ENCODE results near the gene HES7.

HES7 gene

DNA sequence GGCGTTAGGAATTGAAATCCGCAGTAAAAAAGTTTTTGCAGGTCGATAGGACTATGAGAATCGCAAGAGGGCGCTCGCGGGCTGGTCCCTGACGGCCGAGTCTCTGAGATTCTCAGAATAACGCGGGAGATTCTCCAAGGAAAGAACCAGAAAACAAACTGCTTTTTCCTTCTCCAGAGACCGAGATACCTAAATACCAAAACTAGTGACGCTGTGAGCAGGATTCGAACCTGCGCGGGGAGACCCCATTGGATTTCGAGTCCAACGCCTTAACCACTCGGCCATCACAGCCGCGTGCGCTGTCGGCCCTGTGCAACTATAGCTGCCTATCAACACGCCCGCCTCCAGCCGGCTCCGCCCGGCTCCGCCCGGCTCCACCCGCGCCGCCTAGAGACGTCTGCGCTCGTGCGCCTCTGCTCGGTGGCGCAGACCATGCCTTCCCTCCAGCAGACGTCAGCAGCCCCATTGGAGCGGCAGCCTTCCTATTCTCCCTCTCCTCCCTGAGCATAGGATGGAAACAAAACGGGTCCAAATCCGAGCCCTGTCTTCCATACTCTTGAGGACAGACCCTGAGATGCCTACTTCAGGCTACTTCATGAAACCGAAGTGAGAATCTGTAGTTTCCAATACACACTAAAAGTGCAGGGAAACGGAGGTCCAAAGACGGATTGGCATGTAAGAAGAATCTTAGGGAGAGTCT lies 14.9 kb upstream of the HES7 start:
- Histone ChIP-seq H2BK120ac (ENCODE audit: low read depth, low read length) (no peak overlapping the region), H3K23ac (ENCODE audit: low read length) (no peak overlapping the region), H3K9ac (ENCODE audit: low read length) (peak overlapping the region; percentile 82), H3K36me3 (ENCODE audit: control insufficient read depth, insufficient read depth, low read length) (peaks cover 1% of the 10 kb centered on the region), H3K79me2 (ENCODE audit: control insufficient read depth, insufficient read depth, low read length) (no peaks in the 10 kb centered on the region), H3K4me3 (ENCODE audit: low read length) (peak overlapping the region; percentile 81), H4K5ac (ENCODE audit: low read length) (no peak overlapping the region), H3K4ac (ENCODE audit: low read depth, low read length) (no peak overlapping the region), H3K27ac (ENCODE audit: low read depth, low read length) (no peak overlapping the region), H2AK5ac (ENCODE audit: low read length) (no peak overlapping the region), H3K56ac (ENCODE audit: low read length) (peak overlapping the region; percentile 88), H2BK5ac (ENCODE audit: low read length) (no peak overlapping the region), H3K79me1 (ENCODE audit: low read length) (no peaks in the 10 kb centered on the region), H3K27me3 (ENCODE audit: insufficient read depth, low read length, poor library complexity) (peaks cover 2% of the 10 kb centered on the region), H3K4me1 (ENCODE audit: control insufficient read depth, low read depth, low read length) (peaks cover 3% of the 10 kb centered on the region), H3K4me2 (ENCODE audit: low read length) (peak overlapping the region; percentile 98), H2BK15ac (replicated peaks; ENCODE audit: low read depth) (no peak overlapping the region), H4K8ac (ENCODE audit: low read depth, low read length) (no peak overlapping the region), H3K18ac (ENCODE audit: low read length) (no peak overlapping the region)
- peak; percentile 99 for DNase-seq
- WGBS (ENCODE audit: extremely low coverage, insufficient coverage, low lambda C conversion rate), result no CpG with 5 or more reads among the region's 46 CpGs

DNA sequence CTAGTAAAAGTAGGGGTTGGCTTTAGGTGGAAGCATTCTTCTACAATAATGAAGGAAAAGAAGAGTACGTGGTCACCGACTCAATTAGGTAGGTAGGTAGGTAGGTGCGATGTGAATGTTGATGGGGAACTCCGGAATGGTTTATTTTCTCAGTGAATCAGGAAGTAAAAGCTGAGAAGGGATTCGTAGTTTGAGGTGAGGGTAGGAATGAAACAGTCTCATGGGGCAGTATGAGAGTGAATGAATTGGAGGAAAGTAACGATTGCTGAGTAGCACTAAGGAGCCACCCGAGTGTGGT lies 14.4 kb upstream of the HES7 start:
- H3K27ac ChIP-seq (ENCODE audit: low read depth, low read length), result no peak overlapping the region
- no peak overlapping the region for H2BK5ac ChIP-seq (ENCODE audit: low read length)
- H3K79me1 ChIP-seq (ENCODE audit: low read length), result no peaks in the 10 kb centered on the region
- no peak overlapping the region for H2BK120ac ChIP-seq (ENCODE audit: low read depth, low read length)
- H3K4me3 ChIP-seq (ENCODE audit: low read length), result peak overlapping the region; percentile 1
- H2AK5ac ChIP-seq (ENCODE audit: low read length), result no peak overlapping the region
- WGBS (ENCODE audit: extremely low coverage, insufficient coverage, low lambda C conversion rate), result no CpG with 5 or more reads among the region's 7 CpGs
- no peak overlapping the region for H3K4ac ChIP-seq (ENCODE audit: low read depth, low read length)
- H3K4me1 ChIP-seq (ENCODE audit: control insufficient read depth, low read depth, low read length), result peaks cover 3% of the 10 kb centered on the region
- no peak overlapping the region for H4K5ac ChIP-seq (ENCODE audit: low read length)
- H3K56ac ChIP-seq (ENCODE audit: low read length), result peak overlapping the region; percentile 3
- H3K36me3 ChIP-seq (ENCODE audit: control insufficient read depth, insufficient read depth, low read length), result peaks cover 1% of the 10 kb centered on the region
- H3K27me3 ChIP-seq (ENCODE audit: insufficient read depth, low read length, poor library complexity), result peaks cover 2% of the 10 kb centered on the region
- peak overlapping the region; percentile 35 for H3K9ac ChIP-seq (ENCODE audit: low read length)
- no peak overlapping the region for H3K23ac ChIP-seq (ENCODE audit: low read length)
- no peak for DNase-seq
- no peaks in the 10 kb centered on the region for H3K79me2 ChIP-seq (ENCODE audit: control insufficient read depth, insufficient read depth, low read length)
- no peak overlapping the region for H2BK15ac ChIP-seq (replicated peaks; ENCODE audit: low read depth)
- H3K4me2 ChIP-seq (ENCODE audit: low read length), result peak overlapping the region; percentile 12
- H4K8ac ChIP-seq (ENCODE audit: low read depth, low read length), result no peak overlapping the region
- no peak overlapping the region for H3K18ac ChIP-seq (ENCODE audit: low read length)

DNA sequence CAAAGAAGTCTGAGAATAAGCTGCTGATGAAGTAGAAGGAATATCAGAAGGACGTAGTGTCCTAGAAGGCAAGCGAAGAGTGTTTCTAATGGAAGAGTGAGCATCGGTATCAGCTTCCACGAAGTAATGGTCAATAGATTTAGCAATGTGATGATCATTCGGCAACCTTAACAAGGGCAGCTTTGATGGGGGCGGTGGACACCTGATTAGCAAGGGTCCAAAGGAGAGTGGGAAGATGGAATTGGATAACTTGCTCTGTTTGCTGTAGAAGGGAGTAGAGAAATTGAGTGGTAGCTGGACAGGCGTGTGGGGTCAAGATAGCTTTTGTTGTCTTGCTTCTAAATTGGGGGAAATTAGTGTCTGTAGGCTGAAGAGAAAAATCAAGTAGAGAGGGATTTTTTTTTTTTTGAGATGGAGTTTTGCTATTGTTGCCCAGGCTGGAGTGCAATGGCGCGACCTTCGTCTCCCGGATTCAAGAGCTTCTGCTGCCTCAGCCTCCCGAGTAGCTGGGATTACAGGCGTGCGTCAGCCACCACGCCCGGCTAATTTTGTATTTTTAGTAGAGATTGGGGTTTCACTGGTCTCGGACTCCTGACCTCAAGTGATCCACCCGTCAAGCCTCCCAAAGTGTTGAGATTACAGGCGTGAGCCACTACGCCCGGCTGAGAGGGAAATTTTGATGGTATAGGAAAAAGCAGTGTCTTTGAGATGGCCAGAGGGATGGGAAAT lies 13.9 kb upstream of the HES7 start:
- no peaks in the 10 kb centered on the region for H3K79me2 ChIP-seq (ENCODE audit: control insufficient read depth, insufficient read depth, low read length)
- no peak overlapping the region for H2AK5ac ChIP-seq (ENCODE audit: low read length)
- no peak overlapping the region for H3K23ac ChIP-seq (ENCODE audit: low read length)
- no peak overlapping the region for H4K8ac ChIP-seq (ENCODE audit: low read depth, low read length)
- peak overlapping the region; percentile 36 for H3K4me2 ChIP-seq (ENCODE audit: low read length)
- H3K56ac ChIP-seq (ENCODE audit: low read length), result peak overlapping the region; percentile 3
- H3K27me3 ChIP-seq (ENCODE audit: insufficient read depth, low read length, poor library complexity), result peaks cover 2% of the 10 kb centered on the region
- H2BK15ac ChIP-seq (replicated peaks; ENCODE audit: low read depth), result no peak overlapping the region
- H3K27ac ChIP-seq (ENCODE audit: low read depth, low read length), result no peak overlapping the region
- H3K4ac ChIP-seq (ENCODE audit: low read depth, low read length), result no peak overlapping the region
- H4K5ac ChIP-seq (ENCODE audit: low read length), result no peak overlapping the region
- peaks cover under 1% of the 10 kb centered on the region for H3K36me3 ChIP-seq (ENCODE audit: control insufficient read depth, insufficient read depth, low read length)
- no peaks in the 10 kb centered on the region for H3K79me1 ChIP-seq (ENCODE audit: low read length)
- no peak overlapping the region for H2BK120ac ChIP-seq (ENCODE audit: low read depth, low read length)
- H3K9ac ChIP-seq (ENCODE audit: low read length), result peak overlapping the region; percentile 35
- no peak for DNase-seq
- no CpG with 5 or more reads among the region's 21 CpGs for WGBS (ENCODE audit: extremely low coverage, insufficient coverage, low lambda C conversion rate)
- no peak overlapping the region for H2BK5ac ChIP-seq (ENCODE audit: low read length)
- no peak overlapping the region for H3K18ac ChIP-seq (ENCODE audit: low read length)
- peak overlapping the region; percentile 1 for H3K4me3 ChIP-seq (ENCODE audit: low read length)
- peaks cover 3% of the 10 kb centered on the region for H3K4me1 ChIP-seq (ENCODE audit: control insufficient read depth, low read depth, low read length)

DNA sequence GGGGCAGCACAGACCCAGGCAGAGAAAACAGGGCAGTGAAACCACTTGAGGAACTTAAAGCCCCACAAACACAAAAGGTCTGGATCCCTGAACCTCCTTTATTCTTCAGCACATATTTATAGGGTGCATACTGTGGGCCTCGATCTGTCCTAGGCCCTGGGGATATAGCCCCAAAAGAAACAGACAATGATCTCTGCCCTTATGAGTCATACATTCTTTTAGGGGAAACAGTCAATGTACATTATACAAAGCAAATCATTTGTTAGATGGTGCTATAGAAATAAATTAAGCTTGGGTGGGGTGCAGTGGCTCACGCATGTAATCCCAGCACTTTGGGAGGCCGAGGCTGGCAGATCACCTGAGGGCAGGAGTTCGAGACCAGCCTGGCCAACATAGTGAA lies 10.0 kb upstream of the HES7 start:
- H3K36me3 ChIP-seq (ENCODE audit: control insufficient read depth, insufficient read depth, low read length), result no peaks in the 10 kb centered on the region

DNA sequence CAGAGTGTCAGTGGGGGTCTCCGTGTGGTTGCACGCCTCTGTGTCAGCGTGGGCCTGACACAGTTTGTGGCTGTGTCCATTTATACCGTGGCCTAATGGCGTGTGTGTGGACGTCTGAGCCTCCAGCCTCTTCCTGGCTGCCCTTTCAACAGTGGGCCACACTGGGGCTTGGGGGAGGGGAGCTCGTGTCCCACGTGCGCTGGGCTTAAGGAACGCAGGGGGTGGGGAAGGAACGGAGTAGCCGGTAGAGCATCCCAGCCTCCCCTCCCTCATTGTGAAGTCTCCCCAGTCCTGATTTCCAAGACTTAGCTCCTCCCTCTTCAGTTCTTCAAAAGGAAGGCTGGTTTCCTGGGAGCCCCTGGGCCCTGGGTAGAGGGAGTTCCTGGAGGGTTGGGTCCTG lies 9.5 kb upstream of the HES7 start:
- H3K23ac ChIP-seq (ENCODE audit: low read length), result no peak overlapping the region
- no peak overlapping the region for H3K4me2 ChIP-seq (ENCODE audit: low read length)
- H3K56ac ChIP-seq (ENCODE audit: low read length), result peak overlapping the region; percentile 25
- H3K79me2 ChIP-seq (ENCODE audit: control insufficient read depth, insufficient read depth, low read length), result no peaks in the 10 kb centered on the region
- H3K36me3 ChIP-seq (ENCODE audit: control insufficient read depth, insufficient read depth, low read length), result no peaks in the 10 kb centered on the region
- H2BK5ac ChIP-seq (ENCODE audit: low read length), result no peak overlapping the region
- H3K9ac ChIP-seq (ENCODE audit: low read length), result no peak overlapping the region
- no peak overlapping the region for H3K4ac ChIP-seq (ENCODE audit: low read depth, low read length)
- no peak overlapping the region for H2AK5ac ChIP-seq (ENCODE audit: low read length)
- no peaks in the 10 kb centered on the region for H3K79me1 ChIP-seq (ENCODE audit: low read length)
- no CpG with 5 or more reads among the region's 12 CpGs for WGBS (ENCODE audit: extremely low coverage, insufficient coverage, low lambda C conversion rate)
- no peak overlapping the region for H4K8ac ChIP-seq (ENCODE audit: low read depth, low read length)
- no peak overlapping the region for H3K27ac ChIP-seq (ENCODE audit: low read depth, low read length)
- H2BK120ac ChIP-seq (ENCODE audit: low read depth, low read length), result no peak overlapping the region
- no peak overlapping the region for H3K4me3 ChIP-seq (ENCODE audit: low read length)
- H3K4me1 ChIP-seq (ENCODE audit: control insufficient read depth, low read depth, low read length), result peaks cover 3% of the 10 kb centered on the region
- DNase-seq, result peak; percentile 78
- H3K18ac ChIP-seq (ENCODE audit: low read length), result no peak overlapping the region
- no peak overlapping the region for H2BK15ac ChIP-seq (replicated peaks; ENCODE audit: low read depth)
- no peak overlapping the region for H4K5ac ChIP-seq (ENCODE audit: low read length)
- H3K27me3 ChIP-seq (ENCODE audit: insufficient read depth, low read length, poor library complexity), result peaks cover 4% of the 10 kb centered on the region

More for the DNA sequence above, 10.0 kb upstream of the HES7 start:
- no peak overlapping the region for H2BK120ac ChIP-seq (ENCODE audit: low read depth, low read length)
- no peak overlapping the region for H2BK5ac ChIP-seq (ENCODE audit: low read length)
- no peak overlapping the region for H3K4ac ChIP-seq (ENCODE audit: low read depth, low read length)
- H3K23ac ChIP-seq (ENCODE audit: low read length), result no peak overlapping the region
- H3K27me3 ChIP-seq (ENCODE audit: insufficient read depth, low read length, poor library complexity), result peaks cover 2% of the 10 kb centered on the region
- H3K79me2 ChIP-seq (ENCODE audit: control insufficient read depth, insufficient read depth, low read length), result no peaks in the 10 kb centered on the region
- H3K79me1 ChIP-seq (ENCODE audit: low read length), result no peaks in the 10 kb centered on the region
- DNase-seq, result no peak
- peaks cover 3% of the 10 kb centered on the region for H3K4me1 ChIP-seq (ENCODE audit: control insufficient read depth, low read depth, low read length)
- no peak overlapping the region for H2BK15ac ChIP-seq (replicated peaks; ENCODE audit: low read depth)
- H2AK5ac ChIP-seq (ENCODE audit: low read length), result no peak overlapping the region
- no peak overlapping the region for H3K9ac ChIP-seq (ENCODE audit: low read length)
- WGBS (ENCODE audit: extremely low coverage, insufficient coverage, low lambda C conversion rate), result no CpG with 5 or more reads among the region's 4 CpGs
- no peak overlapping the region for H4K8ac ChIP-seq (ENCODE audit: low read depth, low read length)
- no peak overlapping the region for H3K18ac ChIP-seq (ENCODE audit: low read length)
- H4K5ac ChIP-seq (ENCODE audit: low read length), result no peak overlapping the region
- H3K4me2 ChIP-seq (ENCODE audit: low read length), result no peak overlapping the region
- H3K4me3 ChIP-seq (ENCODE audit: low read length), result no peak overlapping the region
- no peak overlapping the region for H3K56ac ChIP-seq (ENCODE audit: low read length)
- no peak overlapping the region for H3K27ac ChIP-seq (ENCODE audit: low read depth, low read length)

Measured in mesendoderm (in vitro differentiated cells).